ENCODE data around the gene THEM4.
"Not testable (repeated sequence)": the region's sequence is repeated elsewhere in the genome, so short reads cannot be mapped to it uniquely, and the experiment has no call there.

THEM4 gene

DNA sequence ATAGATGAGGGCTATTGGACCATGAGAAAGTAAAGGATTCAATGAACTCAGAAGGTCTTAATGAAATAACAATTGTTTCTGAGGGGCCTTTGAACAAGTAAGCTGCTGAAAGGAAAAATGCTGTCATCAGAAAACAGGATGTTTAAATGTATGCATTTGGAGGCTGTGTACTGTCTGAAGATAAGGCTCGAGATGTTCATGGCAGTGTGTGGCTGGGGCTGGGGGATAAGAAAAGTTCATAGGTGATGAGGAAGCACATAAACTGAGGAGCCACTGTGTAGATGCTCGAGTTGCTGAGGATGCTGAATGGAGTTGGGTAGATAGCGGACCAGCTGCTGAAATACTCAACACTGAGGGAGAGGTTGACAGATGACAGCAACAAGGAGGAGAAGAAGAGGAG is 17.8 kb downstream of the THEM4 start:
- FAIRE-seq: no peak

DNA sequence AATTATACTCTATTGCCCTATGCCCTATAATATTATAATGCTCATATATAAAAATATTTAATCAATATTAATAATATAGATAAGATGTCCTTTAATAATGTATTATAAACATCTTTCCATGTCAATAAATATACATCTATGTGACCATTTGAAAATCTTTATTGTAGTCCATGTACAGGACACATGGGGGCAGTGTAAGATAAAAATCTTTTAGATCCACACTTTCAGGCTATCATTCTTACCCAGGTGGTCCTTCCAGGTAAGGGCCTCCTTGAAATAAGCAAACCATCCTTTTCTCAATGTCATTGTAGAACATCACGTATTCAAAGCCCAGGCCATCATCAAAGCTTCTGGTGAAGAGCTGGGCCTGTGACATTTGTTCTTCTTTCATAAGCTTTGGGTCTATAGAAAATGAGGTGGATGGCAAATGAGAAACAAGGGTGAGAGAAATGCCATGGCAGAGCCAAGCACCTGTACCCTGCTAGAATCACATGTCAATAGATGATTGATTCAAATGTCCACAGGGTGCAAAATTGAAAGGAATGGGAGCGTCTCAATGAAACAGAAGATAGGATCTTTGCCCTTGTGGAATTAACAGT is 20.2 kb downstream of the THEM4 start:
- peak; percentile 6 for FAIRE-seq

DNA sequence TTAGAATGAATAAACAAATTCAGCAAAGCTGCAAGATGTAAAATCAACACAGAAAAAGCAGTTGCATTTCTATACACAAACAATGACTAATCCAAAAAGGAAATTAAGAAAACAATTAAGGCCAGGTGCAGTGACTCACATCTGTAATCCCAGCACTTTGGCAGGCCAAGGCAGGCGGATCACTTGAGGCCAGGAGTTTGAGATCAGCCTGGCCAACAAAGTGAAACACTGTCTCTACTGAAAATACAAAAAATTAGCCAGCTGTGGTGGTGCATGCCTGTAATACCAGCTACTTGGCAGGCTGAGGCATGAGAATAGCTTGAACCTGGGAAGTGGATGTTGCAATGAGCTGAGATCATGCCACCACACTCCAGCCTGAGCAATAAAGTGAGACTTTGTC is 22.3 kb downstream of the THEM4 start:
- no peak for FAIRE-seq

DNA sequence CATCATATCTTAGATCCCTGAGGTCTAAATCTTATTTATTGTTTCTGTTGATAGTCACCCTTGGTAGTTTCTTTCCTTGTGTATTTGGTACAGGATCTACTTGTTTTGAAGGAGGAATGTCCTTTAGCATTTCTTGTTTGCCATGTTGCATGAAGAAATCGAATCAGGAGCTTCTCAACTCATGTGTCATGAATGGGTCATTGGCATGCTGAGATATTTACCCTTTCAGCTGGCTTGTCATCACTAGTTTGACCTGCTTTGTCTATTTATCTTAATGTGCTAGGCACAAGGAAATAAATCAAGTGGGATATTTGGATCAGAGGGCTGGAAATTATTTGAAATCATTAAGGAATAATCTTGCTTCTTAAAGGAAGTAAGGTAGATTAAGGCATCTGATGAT is 23.8 kb downstream of the THEM4 start:
- FAIRE-seq: no peak

DNA sequence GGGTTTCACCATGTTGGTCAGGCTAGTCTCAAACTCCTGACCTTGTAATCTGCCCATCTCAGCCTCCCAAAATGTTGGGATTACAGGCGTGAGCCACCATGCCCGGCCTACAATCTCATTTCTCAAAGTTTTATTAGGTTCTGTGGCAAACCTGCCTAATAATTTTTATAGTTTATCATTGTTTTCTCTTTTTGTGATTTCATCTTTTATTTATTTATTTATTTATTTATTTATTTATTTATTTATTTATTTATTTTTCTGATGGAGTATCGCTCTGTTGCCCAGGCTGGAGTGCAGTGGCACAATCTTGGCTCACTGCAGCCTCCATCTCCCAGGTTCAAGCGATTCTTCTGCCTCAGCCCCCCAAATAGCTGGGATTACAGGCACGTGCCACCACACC is 24.4 kb downstream of the THEM4 start:
- not testable (repeated sequence) for FAIRE-seq

DNA sequence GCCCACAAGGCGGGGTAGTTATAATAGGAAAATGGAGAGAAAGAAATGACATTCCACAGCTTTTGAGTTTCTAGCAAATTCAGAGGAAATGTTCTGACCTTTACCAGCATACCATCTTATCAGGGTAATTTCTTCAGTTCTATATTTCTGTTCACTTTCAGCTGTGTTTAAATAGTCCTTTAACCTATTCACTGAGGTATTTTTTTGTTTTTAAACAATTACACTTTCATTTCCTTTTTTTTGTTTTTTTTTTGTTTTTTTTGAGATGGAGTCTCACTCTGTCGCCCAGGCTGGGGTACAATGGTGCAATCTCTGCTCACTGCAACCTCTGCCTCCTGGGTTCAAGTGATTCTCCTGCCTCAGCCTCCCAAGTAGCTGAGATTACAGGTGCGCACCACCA is 24.9 kb downstream of the THEM4 start:
- FAIRE-seq: not testable (repeated sequence)

DNA sequence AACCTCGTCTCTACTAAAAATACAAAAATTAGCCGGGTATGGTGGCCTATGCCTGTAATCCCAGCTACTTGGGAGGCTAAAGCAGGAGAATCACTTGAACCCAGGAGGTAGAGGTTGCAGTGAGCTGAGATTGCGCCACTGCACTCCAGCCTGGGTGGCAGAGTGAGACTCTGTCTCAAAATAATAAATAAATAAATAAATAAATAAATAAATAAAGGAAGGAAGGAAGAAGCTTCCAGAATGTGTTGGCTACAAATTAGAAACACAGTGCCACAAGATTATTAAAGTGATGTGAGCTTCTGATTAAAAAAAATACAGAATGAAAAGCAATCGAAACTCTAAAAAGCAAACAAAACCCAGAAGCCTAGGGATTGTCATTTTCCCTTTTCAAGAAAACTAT is 25.4 kb downstream of the THEM4 start:
- not testable (repeated sequence) for FAIRE-seq

DNA sequence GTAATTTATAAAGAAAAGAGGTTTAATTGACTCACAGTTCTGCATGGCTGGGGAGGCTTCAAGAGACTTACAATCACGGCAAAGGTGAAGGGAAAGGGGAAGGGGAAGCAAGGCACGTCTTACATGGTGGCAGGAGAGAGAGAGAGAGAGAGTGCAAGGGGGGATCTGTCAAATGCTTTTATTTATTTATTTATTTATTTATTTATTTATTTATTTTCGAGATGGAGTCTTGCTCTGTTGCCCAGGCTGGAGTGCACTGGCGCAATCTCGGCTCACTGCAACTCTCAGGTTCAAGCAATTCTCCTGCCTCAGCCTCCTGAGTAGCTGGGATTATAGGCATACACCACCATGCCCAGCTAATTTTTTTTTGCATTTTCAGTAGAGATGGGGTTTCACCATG is 26.4 kb downstream of the THEM4 start:
- FAIRE-seq: not testable (repeated sequence)

DNA sequence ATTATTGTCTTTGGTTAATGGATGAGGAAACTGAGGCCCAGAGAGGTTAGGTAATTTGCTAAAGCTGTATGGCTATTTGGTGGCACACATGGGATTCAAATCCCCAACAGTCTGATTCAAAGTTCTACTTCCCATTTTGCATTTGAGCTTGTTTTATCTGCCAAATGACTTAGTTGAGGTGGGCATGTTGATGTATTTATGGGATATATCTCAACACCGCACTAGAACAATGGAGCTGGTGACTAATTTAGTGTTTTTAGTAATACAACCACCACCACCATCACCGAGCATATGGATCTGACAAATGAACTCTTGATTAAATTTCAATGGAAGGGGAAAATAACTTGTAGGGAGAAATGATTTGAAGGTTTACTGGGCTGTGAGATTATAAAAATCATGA is 26.8 kb downstream of the THEM4 start:
- no peak for FAIRE-seq

DNA sequence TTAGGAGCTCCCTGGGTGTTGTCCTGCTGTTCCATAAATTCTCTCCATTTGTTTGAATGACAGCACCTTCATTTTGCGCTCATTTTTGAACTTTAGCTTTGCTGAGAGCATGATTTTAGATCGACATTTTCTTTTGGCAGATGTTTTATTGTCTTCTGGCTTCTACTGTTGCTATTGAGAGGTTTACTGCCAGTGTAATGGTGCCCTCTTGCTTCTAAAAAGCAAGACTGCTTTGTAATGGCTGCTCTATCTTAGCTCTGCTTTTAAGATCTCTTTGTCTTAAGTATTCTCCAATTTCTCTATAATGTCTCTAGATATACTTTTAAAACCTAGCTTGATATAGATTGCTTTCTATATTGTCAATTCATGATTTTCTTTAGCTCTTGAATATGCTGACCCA is 27.8 kb downstream of the THEM4 start:
- no peak for FAIRE-seq

DNA sequence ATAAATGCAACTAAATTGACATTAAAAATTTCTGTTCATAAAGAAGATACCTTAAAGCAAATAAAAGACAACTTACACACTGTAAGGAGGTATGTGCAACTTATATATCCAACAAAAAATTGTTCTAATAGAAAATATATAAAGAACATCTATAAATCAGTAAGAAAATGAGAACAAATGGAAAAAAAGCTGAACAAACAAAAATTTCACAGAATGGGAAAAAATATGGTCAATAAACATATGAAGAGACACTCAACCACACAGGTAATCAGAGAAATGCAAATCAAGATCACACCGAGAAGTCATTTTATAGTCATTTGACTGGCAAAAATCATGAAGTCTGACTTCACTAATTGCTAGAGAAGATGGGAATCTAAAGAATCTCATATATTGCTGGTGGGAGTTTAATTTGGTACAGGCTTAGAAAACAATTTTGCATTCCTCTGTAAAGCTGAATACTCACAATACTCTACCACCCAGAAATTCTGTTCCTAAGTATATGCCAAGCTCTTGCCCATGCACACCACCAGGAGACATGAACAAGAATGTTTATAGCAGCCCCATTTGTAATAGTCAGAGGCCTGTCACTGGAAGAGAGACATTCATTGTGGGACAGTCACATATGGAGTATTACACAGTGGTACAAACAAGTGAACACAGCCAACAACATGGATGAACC is 33.8 kb downstream of the THEM4 start:
- no peak for FAIRE-seq

DNA sequence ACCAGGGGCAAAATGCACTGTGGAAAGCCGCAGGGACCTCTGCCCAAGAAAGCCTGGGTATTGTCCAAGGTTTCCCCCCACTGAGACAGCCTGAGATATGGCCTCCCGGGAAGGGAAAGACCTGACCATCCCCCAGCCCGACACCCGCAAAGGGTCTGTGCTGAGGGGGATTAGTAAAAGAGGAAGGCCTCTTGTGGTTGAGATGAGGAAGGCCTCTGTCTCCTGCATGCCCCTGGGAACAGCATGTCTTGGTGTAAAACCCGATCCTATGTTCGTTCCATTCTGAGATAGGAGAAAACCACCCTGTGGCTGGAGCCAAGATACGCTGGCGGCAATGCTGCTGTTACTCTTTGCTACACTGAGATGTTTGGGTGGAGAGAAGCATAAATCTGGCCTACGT is 36.5 kb downstream of the THEM4 start:
- not testable (repeated sequence) for FAIRE-seq

DNA sequence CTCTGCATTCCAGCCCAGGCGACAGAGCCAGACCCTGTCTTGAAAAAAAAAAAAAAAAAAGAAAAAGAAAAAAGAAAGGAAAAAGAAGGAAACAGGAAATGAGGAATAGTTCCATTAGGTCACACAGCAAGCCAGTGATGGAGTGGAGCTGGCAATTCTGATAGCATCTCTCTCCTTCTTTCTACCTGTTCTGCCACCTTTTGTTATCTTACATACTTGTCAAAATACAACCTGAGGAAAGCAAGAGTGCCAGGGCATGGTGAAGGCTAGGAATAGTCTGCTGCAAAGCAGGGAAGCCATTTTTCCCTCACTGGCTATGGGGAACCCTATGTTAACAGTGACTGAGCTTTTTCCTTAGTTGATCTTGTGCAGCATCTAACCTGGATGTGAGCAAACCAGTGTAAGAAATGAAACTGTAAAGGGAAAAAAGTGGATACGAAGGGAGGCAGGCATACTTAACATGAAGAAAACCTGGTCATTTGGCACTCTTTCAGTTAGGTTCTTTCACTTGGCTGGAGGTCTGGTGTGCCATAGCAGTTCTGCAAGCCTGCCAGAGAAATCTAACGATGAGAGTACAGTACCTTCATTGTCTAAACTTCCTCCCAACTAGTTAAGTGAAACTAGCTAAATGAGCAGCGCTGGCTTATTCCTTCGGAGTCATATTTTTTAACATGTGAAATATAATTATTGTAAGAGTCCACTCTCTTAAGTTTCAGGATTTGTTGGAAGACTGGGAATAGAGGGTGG is 37.9 kb downstream of the THEM4 start:
- no peak for FAIRE-seq

DNA sequence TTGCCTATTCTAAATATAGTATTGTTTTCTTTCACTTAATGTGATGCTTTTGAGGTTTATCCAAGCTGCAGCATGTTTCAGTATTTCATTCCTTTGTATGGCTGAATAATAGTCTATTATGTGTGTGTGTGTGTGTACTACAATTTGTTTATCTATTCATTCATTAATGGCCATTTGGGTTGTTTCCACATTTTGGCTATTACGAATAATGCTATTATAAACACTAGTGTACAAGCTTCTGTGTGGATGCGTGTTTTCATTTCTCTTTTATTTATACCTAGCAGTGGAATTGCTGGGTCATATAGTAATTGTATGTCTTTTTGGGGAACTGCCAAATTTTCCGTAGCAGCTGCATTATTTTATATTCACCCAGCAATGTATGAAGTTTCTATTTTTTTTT is 40.8 kb downstream of the THEM4 start:
- FAIRE-seq: no peak

DNA sequence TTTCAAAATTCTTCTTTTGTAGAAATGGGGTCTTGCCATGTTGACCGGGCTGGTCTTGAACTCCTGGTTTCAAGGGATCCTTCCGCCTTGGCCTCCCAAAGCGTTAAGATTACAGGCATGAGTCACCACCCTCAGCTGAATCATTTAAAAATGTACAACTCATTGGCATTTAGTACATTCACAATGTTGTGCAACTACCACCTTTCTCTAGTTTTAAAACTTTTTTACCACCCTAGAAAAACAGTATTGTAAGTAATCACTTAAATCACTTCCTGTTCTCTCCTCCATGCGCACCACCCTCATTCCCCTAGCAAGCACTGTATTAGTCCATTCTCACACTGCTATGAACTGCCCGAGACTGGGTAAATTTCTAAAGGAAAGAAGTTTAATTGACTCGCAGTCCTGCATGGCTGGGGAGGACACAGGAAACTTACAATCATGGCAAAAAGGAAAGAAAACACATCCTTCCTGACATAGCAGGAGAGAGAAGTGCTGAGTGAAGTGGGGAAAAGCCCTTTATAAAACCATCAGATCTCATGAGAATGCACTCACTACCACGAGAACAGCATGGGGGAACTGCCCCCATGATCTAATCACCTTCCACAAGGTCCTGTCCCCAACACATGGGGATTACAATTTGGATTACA is 41.4 kb downstream of the THEM4 start:
- FAIRE-seq: no peak

DNA sequence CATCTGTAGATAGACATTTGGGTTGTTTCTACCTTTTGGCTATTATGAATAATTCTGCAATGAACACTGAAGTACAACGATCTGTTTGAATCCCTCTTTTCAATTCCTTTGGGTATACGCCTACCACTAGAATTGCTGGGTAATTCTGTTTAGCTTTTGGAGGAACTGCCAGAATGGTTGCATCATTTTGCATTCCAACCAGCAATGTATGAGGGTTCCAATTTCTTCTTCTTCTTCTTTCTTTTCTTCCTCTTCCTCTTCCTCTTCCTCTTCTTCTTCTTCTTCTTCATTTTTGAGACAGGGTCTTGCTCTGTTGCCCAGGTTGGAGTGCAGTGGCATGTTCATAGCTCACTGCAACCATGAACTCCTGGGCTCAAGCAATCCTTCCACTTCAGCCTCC is 42.0 kb downstream of the THEM4 start:
- FAIRE-seq: no peak

DNA sequence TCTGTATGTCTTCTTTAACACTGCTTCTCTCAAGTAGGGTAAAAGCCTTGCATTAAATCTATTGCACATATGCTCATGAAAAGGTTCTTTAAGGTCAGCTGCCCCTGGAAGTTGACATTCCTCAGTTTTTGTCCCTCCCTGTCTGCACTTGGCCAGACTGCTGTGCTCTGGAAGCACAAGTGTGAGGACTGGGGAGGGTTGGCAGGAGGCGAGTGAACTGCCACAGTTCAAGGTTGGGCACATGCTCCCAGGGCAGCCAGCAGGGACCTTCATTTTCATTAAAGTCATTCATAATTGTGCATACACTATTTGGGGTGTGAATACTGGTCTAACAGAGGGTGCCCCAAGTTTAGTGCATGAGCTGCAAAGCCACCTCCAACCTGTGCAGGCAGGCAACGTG is 44.9 kb downstream of the THEM4 start:
- no peak for FAIRE-seq

DNA sequence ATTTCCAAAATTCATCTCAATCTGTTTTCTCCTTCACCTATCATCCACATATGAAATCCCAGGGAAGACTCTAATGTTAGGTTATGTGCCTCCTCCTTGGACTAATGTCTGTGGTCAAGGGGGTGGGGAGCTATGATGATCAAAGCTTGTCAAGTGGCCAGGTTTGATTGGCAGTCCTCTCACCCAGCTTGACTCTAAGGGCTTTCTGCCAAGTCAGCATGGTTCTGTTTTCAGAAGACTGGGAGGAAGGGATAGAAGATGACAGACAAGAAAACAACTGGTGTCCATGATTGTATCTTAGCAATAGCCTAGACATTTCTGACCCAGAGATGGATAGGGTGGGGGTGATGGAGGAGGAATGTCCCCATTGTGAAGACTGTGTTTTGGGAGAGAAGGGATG is 46.7 kb downstream of the THEM4 start:
- no peak for FAIRE-seq

DNA sequence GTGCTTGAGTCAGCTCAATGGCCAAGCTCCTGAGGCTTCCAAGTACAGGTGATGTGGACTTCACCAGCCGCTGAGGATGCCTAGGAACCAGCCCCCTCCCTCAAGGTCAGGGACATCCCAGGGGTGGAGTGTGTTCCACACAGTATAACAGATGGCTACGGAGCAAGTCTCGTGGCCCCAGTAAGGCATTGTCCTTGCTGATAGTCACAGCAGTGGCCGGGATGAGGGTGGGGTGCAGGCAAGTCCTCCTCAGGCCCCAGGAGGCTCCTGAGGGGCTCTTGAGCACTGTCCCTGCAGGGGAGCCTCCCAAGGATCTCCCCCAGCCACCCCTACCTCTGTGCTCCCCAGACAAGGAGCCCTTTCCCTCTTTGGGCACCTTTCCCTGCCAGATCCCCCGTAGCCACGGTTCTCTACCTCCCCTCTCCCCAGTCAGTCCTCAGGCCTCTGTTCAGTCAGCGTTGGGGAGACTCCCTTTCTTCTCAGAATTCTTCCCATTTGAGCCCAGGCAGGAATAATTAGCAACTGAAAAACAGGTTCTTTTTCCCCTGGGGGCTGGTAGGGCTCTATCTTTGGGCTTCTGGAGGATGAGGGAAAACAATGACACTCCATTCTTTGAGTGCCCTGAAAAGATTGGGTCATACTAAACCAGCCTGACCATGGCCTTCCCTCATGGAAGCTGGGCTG is 48.7 kb downstream of the THEM4 start:
- no peak for FAIRE-seq

DNA sequence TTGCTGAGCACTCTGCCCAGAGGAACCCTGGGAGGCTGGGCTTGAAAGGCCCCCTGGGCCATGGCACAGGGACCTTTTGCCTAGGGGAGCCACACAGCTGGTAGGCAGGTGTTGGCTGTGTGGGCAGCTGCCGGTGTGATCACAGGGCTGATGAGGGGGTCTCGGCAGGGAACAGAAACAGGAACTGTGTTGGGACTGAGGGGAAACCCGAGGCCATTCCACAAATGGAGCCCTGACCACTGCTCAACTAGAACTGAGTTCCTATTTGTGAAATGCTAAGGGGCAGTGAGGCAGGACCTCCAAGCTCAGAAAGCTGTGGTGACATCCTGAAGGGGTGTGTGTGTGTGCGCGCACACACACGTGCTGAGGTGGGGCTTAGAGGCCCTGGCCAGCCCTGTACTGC is 49.4 kb downstream of the THEM4 start:
- no peak for FAIRE-seq

DNA sequence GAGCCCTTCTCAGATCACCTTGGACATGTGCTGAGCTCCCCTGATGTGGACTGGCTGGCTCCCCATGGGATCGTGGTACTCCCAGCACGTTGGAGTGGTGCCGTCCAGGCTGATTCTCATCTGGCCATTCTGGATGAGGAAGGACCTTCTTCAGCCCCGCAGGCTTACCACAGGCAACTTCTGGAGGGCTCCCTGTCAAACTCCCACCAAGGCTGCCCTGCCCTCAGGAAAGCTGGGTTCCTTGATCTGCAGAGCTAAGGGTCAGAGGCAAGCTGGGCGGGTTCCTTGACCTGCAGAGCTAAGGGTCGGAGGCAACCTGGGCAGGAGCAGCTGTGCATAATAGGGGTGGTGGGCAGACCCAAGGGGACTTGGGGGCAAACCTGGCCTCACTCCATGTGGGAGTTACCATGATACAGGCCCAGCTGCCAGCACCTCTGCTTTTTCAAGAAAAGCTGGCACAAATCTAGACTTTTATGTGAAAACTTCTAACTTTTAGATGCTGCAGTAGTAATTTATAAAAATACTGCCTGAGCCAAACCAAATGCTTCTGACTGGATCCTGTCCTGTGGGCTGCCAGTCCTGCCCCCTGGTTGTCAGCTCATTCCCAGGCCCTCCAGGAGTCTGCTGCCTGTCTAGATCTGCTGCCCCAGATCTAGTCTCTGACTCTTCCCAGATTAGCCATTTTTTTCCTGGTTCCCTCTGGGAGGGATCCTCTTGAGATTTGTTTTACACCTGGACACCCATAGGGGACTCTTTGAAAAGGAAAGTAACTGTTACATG is 50.2 kb downstream of the THEM4 start:
- FAIRE-seq: no peak

DNA sequence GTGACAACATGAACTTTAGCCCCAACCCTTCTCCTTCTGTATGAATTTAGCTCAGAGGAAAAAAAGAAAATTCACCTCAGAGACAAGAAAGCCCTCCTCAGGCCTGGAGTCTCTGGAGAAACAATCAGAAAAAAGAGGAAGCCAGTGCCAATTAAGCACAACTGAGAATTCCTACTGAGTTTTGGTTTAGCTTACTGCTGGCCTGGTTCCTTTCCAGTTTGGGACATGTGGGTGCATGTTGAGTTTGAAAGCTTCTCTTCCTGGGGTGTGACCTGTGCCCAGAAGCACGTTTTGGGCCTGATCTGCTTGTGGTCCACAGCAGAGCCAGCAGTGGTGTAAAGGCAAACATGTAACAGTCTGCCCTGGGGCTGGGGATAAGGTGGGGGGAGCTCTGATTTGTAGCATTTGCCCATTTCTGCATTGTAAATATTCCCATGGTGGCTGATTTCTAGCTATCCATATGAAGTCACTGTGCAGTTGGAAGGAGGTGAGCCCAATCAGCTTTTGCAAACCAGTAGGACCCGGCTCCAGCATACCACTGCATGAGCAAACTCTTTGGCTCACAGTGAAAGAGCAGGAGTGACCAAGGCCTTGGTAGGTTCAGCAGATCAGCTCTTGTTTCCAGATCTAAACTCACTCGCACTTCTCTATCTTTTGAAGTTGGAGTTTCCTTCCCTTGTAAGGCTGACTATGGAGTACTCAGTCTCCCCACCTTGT is 51.1 kb downstream of the THEM4 start:
- no peak for FAIRE-seq

Data from G401.6 (cell line).